Measurements from ENCODE around the gene SESN3.

The SESN3 gene

DNA sequence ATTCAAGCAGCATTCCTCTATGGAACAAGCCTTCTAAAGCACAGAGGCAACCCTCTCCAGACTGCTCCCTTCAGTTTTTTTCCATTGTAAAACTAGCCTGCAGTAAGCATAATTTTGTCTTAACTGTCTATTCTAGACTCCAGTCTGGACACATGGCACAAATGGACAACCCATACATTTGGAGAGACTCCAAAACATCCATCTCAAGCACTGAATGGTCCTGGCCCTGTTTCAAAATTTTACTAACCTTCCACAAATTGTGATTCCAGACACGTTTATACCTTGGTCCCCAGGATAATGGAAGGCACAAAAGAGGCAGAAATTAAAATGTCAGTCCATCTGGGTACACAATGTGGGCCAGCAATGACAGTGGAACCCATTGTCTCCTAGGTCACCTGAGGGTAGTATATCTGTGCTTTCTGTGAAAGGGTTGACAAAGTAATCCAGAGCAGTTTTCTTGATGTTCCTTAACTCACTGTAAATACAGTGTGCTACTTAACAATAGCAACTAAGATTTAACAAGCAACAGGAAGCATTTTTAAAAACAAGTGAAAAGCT lies 16.2 kb upstream of the SESN3 start:
- H3K36me3 ChIP-seq (ENCODE audit: control insufficient read depth, insufficient read depth, low read length): no peaks in the 10 kb centered on the region
- no peak overlapping the region for H3K4me3 ChIP-seq (replicated peaks; ENCODE audit: low read depth, low read length)
- no peaks in the 10 kb centered on the region for H3K27me3 ChIP-seq (replicated peaks; ENCODE audit: control insufficient read depth, insufficient read depth, low read length)
- DNase-seq (ENCODE audit: extremely low read depth, insufficient read length): no peak
- TF ChIP-seq, protein P1, sequence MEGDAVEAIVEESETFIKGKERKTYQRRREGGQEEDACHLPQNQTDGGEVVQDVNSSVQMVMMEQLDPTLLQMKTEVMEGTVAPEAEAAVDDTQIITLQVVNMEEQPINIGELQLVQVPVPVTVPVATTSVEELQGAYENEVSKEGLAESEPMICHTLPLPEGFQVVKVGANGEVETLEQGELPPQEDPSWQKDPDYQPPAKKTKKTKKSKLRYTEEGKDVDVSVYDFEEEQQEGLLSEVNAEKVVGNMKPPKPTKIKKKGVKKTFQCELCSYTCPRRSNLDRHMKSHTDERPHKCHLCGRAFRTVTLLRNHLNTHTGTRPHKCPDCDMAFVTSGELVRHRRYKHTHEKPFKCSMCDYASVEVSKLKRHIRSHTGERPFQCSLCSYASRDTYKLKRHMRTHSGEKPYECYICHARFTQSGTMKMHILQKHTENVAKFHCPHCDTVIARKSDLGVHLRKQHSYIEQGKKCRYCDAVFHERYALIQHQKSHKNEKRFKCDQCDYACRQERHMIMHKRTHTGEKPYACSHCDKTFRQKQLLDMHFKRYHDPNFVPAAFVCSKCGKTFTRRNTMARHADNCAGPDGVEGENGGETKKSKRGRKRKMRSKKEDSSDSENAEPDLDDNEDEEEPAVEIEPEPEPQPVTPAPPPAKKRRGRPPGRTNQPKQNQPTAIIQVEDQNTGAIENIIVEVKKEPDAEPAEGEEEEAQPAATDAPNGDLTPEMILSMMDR (IDR thresholded peaks at IDR 0.05; ENCODE audit: insufficient read depth, low read length, poor library complexity, severe bottlenecking): no peak

GRCh38 chr11:95245581-95245980 lies 14.6 kb upstream of the SESN3 start:
- H3K27me3 ChIP-seq (replicated peaks; ENCODE audit: control insufficient read depth, insufficient read depth, low read length): no peaks in the 10 kb centered on the region
- TF ChIP-seq, protein P1 (IDR thresholded peaks at IDR 0.05; ENCODE audit: insufficient read depth, low read length, poor library complexity, severe bottlenecking): no peak
- no peak overlapping the region for H3K4me3 ChIP-seq (replicated peaks; ENCODE audit: low read depth, low read length)
- DNase-seq (ENCODE audit: extremely low read depth, insufficient read length): no peak
- no peaks in the 10 kb centered on the region for H3K36me3 ChIP-seq (ENCODE audit: control insufficient read depth, insufficient read depth, low read length)

DNA sequence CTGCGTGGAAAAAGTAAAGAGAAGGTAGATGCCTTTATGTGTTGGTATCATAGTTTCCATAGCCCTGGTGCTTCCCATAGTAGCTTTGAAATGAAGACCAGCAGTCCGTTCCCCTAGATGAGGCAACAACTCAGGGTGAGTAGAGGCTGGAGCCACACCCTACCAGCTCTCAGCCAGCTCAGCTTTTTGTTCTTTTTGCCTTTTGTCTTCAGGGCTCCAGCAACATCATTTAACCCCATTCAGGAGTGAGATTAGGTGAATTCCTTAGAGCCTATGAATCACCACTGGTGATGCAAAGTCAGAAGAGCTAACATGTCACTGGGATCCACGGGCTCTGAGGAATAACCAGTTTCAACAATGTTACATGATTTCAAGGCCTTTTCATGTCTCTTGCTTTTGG lies 14.0 kb upstream of the SESN3 start:
- DNase-seq (ENCODE audit: extremely low read depth, insufficient read length): no peak
- H3K4me3 ChIP-seq (replicated peaks; ENCODE audit: low read depth, low read length): no peak overlapping the region
- H3K27me3 ChIP-seq (replicated peaks; ENCODE audit: control insufficient read depth, insufficient read depth, low read length): no peaks in the 10 kb centered on the region
- TF ChIP-seq, protein P1 (IDR thresholded peaks at IDR 0.05; ENCODE audit: insufficient read depth, low read length, poor library complexity, severe bottlenecking): no peak
- no peaks in the 10 kb centered on the region for H3K36me3 ChIP-seq (ENCODE audit: control insufficient read depth, insufficient read depth, low read length)

- no peaks in the 10 kb centered on the region for H3K27me3 ChIP-seq (replicated peaks; ENCODE audit: control insufficient read depth, insufficient read depth, low read length)
- H3K36me3 ChIP-seq (ENCODE audit: control insufficient read depth, insufficient read depth, low read length): no peaks in the 10 kb centered on the region
- TF ChIP-seq, protein P1 (IDR thresholded peaks at IDR 0.05; ENCODE audit: insufficient read depth, low read length, poor library complexity, severe bottlenecking): no peak
- no peak overlapping the region for H3K4me3 ChIP-seq (replicated peaks; ENCODE audit: low read depth, low read length)
- DNase-seq (ENCODE audit: extremely low read depth, insufficient read length): no peak
Observed at GRCh38 chr11:95243673-95244072, 12.7 kb upstream of the SESN3 start.

- no peak overlapping the region for H3K4me3 ChIP-seq (replicated peaks; ENCODE audit: low read depth, low read length)
Observed at GRCh38 chr11:95242845-95243605, 12.0 kb upstream of the SESN3 start.

More at GRCh38 chr11:95242845-95243605, 12.0 kb upstream of the SESN3 start:
- Histone ChIP-seq H3K27me3 (replicated peaks; ENCODE audit: control insufficient read depth, insufficient read depth, low read length) (no peaks in the 10 kb centered on the region), H3K36me3 (ENCODE audit: control insufficient read depth, insufficient read depth, low read length) (no peaks in the 10 kb centered on the region)
- TF ChIP-seq, protein P1 (IDR thresholded peaks at IDR 0.05; ENCODE audit: insufficient read depth, low read length, poor library complexity, severe bottlenecking): no peak
- DNase-seq (ENCODE audit: extremely low read depth, insufficient read length): no peak
